SIG-M5 (cell line): ENCODE measurements around the gene ZNF30.
"Not testable (repeated sequence)": the region's sequence is repeated elsewhere in the genome, so short reads cannot be mapped to it uniquely, and the experiment has no call there.

ENCODE experiments used
- DNase-seq: peaks from one replicate; lab custom pipeline; 2025; lab: John Stamatoyannopoulos, UW

ZNF30 gene

GRCh38 chr19:34960103-34960805 lies 33.6 kb downstream of the ZNF30 start:
- no peak for DNase-seq

- DNase-seq: no peak
Measured at GRCh38 chr19:34960940-34961679, 34.4 kb downstream of the ZNF30 start.

- DNase-seq: no peak
Measured at GRCh38 chr19:34961775-34962686, 35.3 kb downstream of the ZNF30 start.

- DNase-seq: no peak
Measured at GRCh38 chr19:34962687-34963572, 36.2 kb downstream of the ZNF30 start.

GRCh38 chr19:34963573-34964406 lies 37.1 kb downstream of the ZNF30 start, which contains the start of gene ZNF792:
Gene ZNF792 (minus strand): TSS chr19:34964229. CDS start chr19:34963662, 567 bp downstream.
- no peak for DNase-seq

GRCh38 chr19:34964598-34964997 lies 37.9 kb downstream of the ZNF30 start:
- no peak for DNase-seq

- DNase-seq: not testable (repeated sequence)
Measured at GRCh38 chr19:34965505-34965904, 38.8 kb downstream of the ZNF30 start.

- no peak for DNase-seq
Measured at GRCh38 chr19:34967551-34967950, 40.8 kb downstream of the ZNF30 start.

GRCh38 chr19:34969721-34970120 lies 43.0 kb downstream of the ZNF30 start:
- no peak for DNase-seq

GRCh38 chr19:34970185-34970780 lies 43.6 kb downstream of the ZNF30 start:
- DNase-seq: not testable (repeated sequence)

- no peak for DNase-seq
Measured at GRCh38 chr19:34972163-34972705, 45.5 kb downstream of the ZNF30 start.

GRCh38 chr19:34974646-34975045 lies 47.9 kb downstream of the ZNF30 start:
- no peak for DNase-seq

- DNase-seq: no peak
Measured at GRCh38 chr19:34975056-34975455, 48.4 kb downstream of the ZNF30 start.

GRCh38 chr19:34976611-34977010 lies 49.9 kb downstream of the ZNF30 start:
- no peak for DNase-seq

- no peak for DNase-seq
Measured at GRCh38 chr19:34979819-34980640, 53.3 kb downstream of the ZNF30 start.

GRCh38 chr19:34982275-34982674 lies 55.6 kb downstream of the ZNF30 start:
- DNase-seq: no peak

GRCh38 chr19:34983786-34984185 lies 57.1 kb downstream of the ZNF30 start:
- DNase-seq: no peak

GRCh38 chr19:34984287-34984686 lies 57.6 kb downstream of the ZNF30 start:
- no peak for DNase-seq
